Measurements from ENCODE around the gene PCSK6.

DNA sequence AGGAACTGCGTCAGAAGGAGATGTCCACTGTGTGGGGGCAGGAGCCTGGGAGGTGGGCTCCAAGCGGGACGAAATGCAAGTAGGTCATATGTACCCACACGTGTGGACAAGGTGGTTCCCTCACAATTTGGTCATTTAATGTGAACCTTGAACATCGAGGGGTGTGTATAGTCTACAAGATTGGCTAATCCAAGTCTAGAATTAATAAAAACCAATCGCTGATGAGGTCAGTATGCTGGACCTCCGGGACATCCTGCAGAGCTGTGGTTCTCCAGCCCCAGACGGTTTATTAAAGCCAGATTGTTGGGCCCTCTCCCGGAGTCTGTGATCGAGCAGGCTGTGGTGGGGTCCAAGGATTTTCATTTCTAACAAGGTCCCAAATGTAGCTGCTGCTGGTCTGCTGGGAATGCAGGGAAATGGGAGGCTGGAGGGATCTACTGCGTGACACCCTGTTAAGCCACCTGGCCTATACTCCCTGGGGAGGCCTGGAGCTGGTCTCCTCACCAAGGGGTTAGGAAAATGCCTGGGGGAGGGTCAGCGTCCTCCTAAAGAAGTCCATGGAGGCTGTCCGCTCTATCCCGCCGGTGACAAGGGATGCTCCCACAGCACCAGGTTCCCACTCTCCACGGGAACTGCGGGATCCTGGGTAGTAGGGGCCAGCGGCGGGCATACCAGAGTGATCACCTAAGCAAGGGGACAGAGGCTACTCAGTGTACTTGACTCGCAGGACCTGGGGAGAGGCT is 25.1 kb downstream of the PCSK6 start:
- no peak for TF ChIP-seq EZH2 (IDR thresholded peaks at IDR 0.05; ENCODE audit: low read depth)
- TF ChIP-seq, protein P1, sequence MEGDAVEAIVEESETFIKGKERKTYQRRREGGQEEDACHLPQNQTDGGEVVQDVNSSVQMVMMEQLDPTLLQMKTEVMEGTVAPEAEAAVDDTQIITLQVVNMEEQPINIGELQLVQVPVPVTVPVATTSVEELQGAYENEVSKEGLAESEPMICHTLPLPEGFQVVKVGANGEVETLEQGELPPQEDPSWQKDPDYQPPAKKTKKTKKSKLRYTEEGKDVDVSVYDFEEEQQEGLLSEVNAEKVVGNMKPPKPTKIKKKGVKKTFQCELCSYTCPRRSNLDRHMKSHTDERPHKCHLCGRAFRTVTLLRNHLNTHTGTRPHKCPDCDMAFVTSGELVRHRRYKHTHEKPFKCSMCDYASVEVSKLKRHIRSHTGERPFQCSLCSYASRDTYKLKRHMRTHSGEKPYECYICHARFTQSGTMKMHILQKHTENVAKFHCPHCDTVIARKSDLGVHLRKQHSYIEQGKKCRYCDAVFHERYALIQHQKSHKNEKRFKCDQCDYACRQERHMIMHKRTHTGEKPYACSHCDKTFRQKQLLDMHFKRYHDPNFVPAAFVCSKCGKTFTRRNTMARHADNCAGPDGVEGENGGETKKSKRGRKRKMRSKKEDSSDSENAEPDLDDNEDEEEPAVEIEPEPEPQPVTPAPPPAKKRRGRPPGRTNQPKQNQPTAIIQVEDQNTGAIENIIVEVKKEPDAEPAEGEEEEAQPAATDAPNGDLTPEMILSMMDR (conservative IDR thresholded peaks at IDR 0.05): no peak
